GM12878 (cell line): ENCODE measurements around the gene LY9. TPM values are rescaled to one million over a fixed set of nuclear protein-coding genes. Genes with fewer than 3 reads are reported as not detected.

ENCODE experiments used
- ATAC-seq: fragments of 200-7000 bp; cut with Tn5 transposase; 3 replicates; pipeline ENCODE4 v1.9.1; 2020; ENCODE audit warnings: mild to moderate bottlenecking, moderate library complexity
- BruUV-seq: library from RNA; stranded (reverse); fragments of 400-500 nt; replicated peaks from 2 replicates; lab custom pipeline; 2021; lab: Mats Ljungman, UMichigan
- CTCF ChIA-PET: fragments of 300-600 bp; sonication (Branson Sonifier 250); formaldehyde crosslinking; extraction: SDS; loops from one replicate; lab custom pipeline; 2021; ENCODE audit warnings: inconsistent platforms; lab: Yijun Ruan, JAX
- POLR2A ChIA-PET: fragments of 350-600 bp; formaldehyde crosslinking; extraction: SDS; loops from one replicate; lab custom pipeline; 2021; ENCODE audit warnings: inconsistent platforms; lab: Charles Lee
- RAD21 ChIA-PET: fragments of 300-600 bp; sonication (Branson Sonifier 250); formaldehyde crosslinking; loops from one replicate; lab custom pipeline; 2023; ENCODE audit warnings: antibody characterized with exemption; ENCODE audit not compliant: unreplicated experiment; lab: Charles Lee
- SMC1A ChIA-PET: fragments of 300-600 bp; sonication (Branson Sonifier 250); formaldehyde crosslinking; loops from one replicate; lab custom pipeline; 2023; ENCODE audit not compliant: unreplicated experiment, uncharacterized antibody; lab: Charles Lee
- DNase-seq: peaks from one replicate; pipeline ENCODE4 v3.0.0-alpha.2; 2011; ENCODE audit warnings: low read depth, low spot score
- FAIRE-seq: peaks from 3 replicates; lab custom pipeline; 2011; peaks lifted over from hg19 to GRCh38; lab: Jason Lieb, UNC
- H2AFZ ChIP-seq: 2 replicates; pipeline ENCODE4 v1.6.0; 2011; ENCODE audit warnings: low read depth, low read length, control low read depth; ENCODE audit not compliant: control insufficient read depth
- H3K27ac ChIP-seq: 2 replicates; pipeline ENCODE4 v1.5.1; 2011; ENCODE audit warnings: control low read depth; ENCODE audit not compliant: control insufficient read depth, insufficient read depth
- H3K27me3 ChIP-seq, 2 experiments: replicated peaks in 1 of 2; 2 replicates each; pipeline versions ENCODE4 v1.6.0 to v1.6.1; 2011; ENCODE audit warnings: low read length in 1 of 2; ENCODE audit not compliant: control insufficient read depth in 2 of 2, insufficient read depth in 2 of 2
- H3K36me3 ChIP-seq, 2 experiments: 2 replicates each; pipeline ENCODE4 v1.5.1; 2011; ENCODE audit warnings: low read length in 1 of 2; ENCODE audit not compliant: control insufficient read depth in 2 of 2, insufficient read depth in 2 of 2
- H3K4me1 ChIP-seq: 2 replicates; pipeline ENCODE4 v1.6.1; 2011; ENCODE audit warnings: mild to moderate bottlenecking, low read length, moderate library complexity, mixed read lengths; ENCODE audit not compliant: control insufficient read depth, insufficient read depth
- H3K4me2 ChIP-seq: 2 replicates; pipeline ENCODE4 v1.6.0; 2011; ENCODE audit warnings: control low read depth; ENCODE audit not compliant: control insufficient read depth, insufficient read depth
- H3K4me3 ChIP-seq: fragments of 200-600 bp; sonication (generic); 2 replicates; pipeline ENCODE4 v1.5.1; 2016
- H3K79me2 ChIP-seq: 2 replicates; pipeline ENCODE4 v1.6.0; 2011; ENCODE audit warnings: low read length; ENCODE audit not compliant: control insufficient read depth, insufficient read depth
- H3K9ac ChIP-seq: 2 replicates; pipeline ENCODE4 v1.8.0; 2011; ENCODE audit warnings: low read length, control low read depth, mixed read lengths; ENCODE audit not compliant: control insufficient read depth, insufficient read depth
- H3K9me3 ChIP-seq: replicated peaks from 3 replicates; pipeline ENCODE4 v1.5.1; 2011; ENCODE audit warnings: mild to moderate bottlenecking, low read length; ENCODE audit not compliant: control insufficient read depth, insufficient read depth
- H4K20me1 ChIP-seq: 2 replicates; pipeline ENCODE4 v1.6.0; 2011; ENCODE audit not compliant: control insufficient read depth, insufficient read depth
- BRCA1 ChIP-seq: IDR thresholded peaks from 2 replicates; pipeline ENCODE4 v1.6.1; 2011; ENCODE audit warnings: low read depth, low read length, improper control_type of control experiment
- CHD4 ChIP-seq: fragments of 200-600 bp; sonication (generic); IDR thresholded peaks from 2 replicates; pipeline ENCODE4 v1.6.1; 2016; ENCODE audit warnings: mild to moderate bottlenecking
- ELK1 ChIP-seq: IDR thresholded peaks from 2 replicates; pipeline ENCODE4 v1.6.1; 2012; ENCODE audit warnings: low read depth, low read length, improper control_type of control experiment
- ETV6 ChIP-seq, 2 experiments: fragments of 450-650 bp in 1 of 2; IDR thresholded peaks in 1 of 2; conservative IDR thresholded peaks in 1 of 2; 2 replicates each; pipeline ENCODE4 v1.6.1; 2014; ENCODE audit warnings: antibody characterized with exemption in 1 of 2, borderline replicate concordance in 1 of 2, low read depth in 1 of 2, mild to moderate bottlenecking in 1 of 2, moderate library complexity in 1 of 2
- HDAC6 ChIP-seq: fragments of 200-600 bp; sonication (generic); IDR thresholded peaks from one replicate; pipeline ENCODE4 v1.8.0; 2017; ENCODE audit warnings: antibody characterized with exemption; ENCODE audit not compliant: unreplicated experiment
- IRF4 ChIP-seq: IDR thresholded peaks from 2 replicates; pipeline ENCODE4 v1.6.1; 2011; ENCODE audit warnings: low read depth, low read length
- MXI1 ChIP-seq: fragments of 150-350 bp; IDR thresholded peaks from 2 replicates; pipeline ENCODE4 v1.6.1; 2011; ENCODE audit warnings: low read depth, mild to moderate bottlenecking, inconsistent platforms, low read length, improper control_type of control experiment
- NFYB ChIP-seq: IDR thresholded peaks from 2 replicates; pipeline ENCODE4 v1.6.1; 2011; ENCODE audit warnings: low read depth, mild to moderate bottlenecking, low read length, improper control_type of control experiment, moderate library complexity; ENCODE audit not compliant: insufficient read depth
- POLR2AphosphoS2 ChIP-seq: IDR thresholded peaks from 2 replicates; pipeline ENCODE4 v1.6.1; 2011; ENCODE audit warnings: low read depth, mild to moderate bottlenecking, low read length, improper control_type of control experiment, moderate library complexity
- SIX5 ChIP-seq: IDR thresholded peaks from 2 replicates; pipeline ENCODE4 v1.6.1; 2011; ENCODE audit warnings: mild to moderate bottlenecking, low read depth, low read length, moderate library complexity; ENCODE audit not compliant: severe bottlenecking
- STAT3 ChIP-seq: IDR thresholded peaks from 2 replicates; pipeline ENCODE4 v1.6.1; 2011; ENCODE audit warnings: low read depth, low read length, improper control_type of control experiment
- TCF12 ChIP-seq: IDR thresholded peaks from 2 replicates; pipeline ENCODE4 v1.6.1; 2011; ENCODE audit warnings: low read depth, mild to moderate bottlenecking, low read length
- WGBS: methylation state at CpG from one replicate; pipeline ENCODE4 v1.1.6; 2016; ENCODE audit warnings: low lambda C conversion rate; ENCODE audit not compliant: insufficient replicate concordance, insufficient coverage; ENCODE audit errors: missing lambda C conversion rate; 5-methylcytosine and 5-hydroxymethylcytosine counted together
- in situ Hi-C: fragments of 300-500 bp; cut with MboI; formaldehyde crosslinking; loops from 9 replicates; pipeline ENCODE4 v1.14.3; 2018; ENCODE audit warnings: mixed read lengths
- intact Hi-C: fragments of 100-400 bp; cut with micrococcal nuclease; formaldehyde crosslinking; loops from one replicate; pipeline ENCODE4 v1.14.2; 2022; ENCODE audit not compliant: unreplicated experiment
- polyA plus RNA-seq, 11 experiments: library from polyadenylated mRNA; depleted of rRNA in 4 of 11; unstranded in 6 of 11; stranded (reverse) in 5 of 11; fragments of >200 nt; fragmentation: Nextera tagmentation in 4 of 11; fragmentation: Illumina TruSeq in 1 of 11; extraction: Ambion mirVana in 4 of 11; extraction: Trizol in 1 of 11; gene quantifications; 1 replicate in 1 of 11; 2 replicates in 10 of 11; pipeline versions ENCODE4 v1.2.1 to v1.2.3, GENCODE V29; 2011 to 2016; ENCODE audit warnings: inconsistent platforms in 2 of 11, missing spikeins in 2 of 11, low read depth in 1 of 11
- total RNA-seq, 4 experiments: library from RNA; depleted of rRNA in 3 of 4; stranded (reverse); fragments of >200 nt in 3 of 4; fragmentation: Illumina TruSeq in 1 of 4; extraction: Trizol in 1 of 4; gene quantifications; 2 replicates each; pipeline versions ENCODE4 v1.2.1 to v1.2.3, GENCODE V29; 2013 to 2021
- TF ChIP-seq, protein P1 (sequence below): IDR thresholded peaks from 2 replicates; pipeline ENCODE4 v1.6.1; 2012; ENCODE audit warnings: improper control_type of control experiment, low read depth, low read length; ENCODE audit not compliant: insufficient replicate concordance
- TF ChIP-seq, protein P2 (sequence below): IDR thresholded peaks from 2 replicates; pipeline ENCODE4 v1.6.1; 2011; ENCODE audit warnings: low read depth, low read length, improper control_type of control experiment, borderline replicate concordance

The LY9 gene
- total and polyA plus RNA-seq, 10 of the 15 experiments (the other 5 are each of a cell fraction or from before 2014, with no cell fraction given), result 2.7 to 12.5 (median 9.0) TPM

DNA sequence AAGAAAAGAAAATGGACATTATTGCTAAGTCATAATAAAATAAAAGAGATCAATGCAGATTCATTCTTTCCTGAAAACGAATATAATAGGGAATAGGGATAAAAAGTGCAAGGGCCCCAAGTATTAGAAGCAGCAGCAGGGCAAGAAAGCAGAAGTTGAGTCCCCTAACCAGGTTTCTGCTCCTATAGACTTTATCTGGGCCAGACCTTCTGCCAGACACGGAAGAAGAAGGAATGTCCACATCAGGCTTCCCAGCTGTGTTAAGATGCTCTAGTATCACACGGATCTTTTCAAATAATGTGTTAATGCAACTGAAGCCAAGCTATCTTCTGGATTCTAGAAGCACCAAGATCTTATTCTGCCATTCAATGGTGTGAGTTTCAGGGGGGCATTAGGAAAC lies 39.8 kb downstream of the LY9 start:
- no peak for FAIRE-seq
- H3K4me1 ChIP-seq, result peaks cover 28% of the 10 kb centered on the region
- H3K27me3 ChIP-seq, result no peaks in the 10 kb centered on the region
- CTCF ChIA-PET, result interaction anchor here (0.6 to 8.2 kb wide), 42 partner anchors 8 to 303 kb away, joined by 3 to 349 read pairs (median 7); partner anchors contain the start of genes CD244, ITLN1, ITLN2 and KLHDC9
- H3K27ac ChIP-seq, result no peak overlapping the region
- no peaks in the 10 kb centered on the region for H3K36me3 ChIP-seq
- no peak overlapping the region for H2AFZ ChIP-seq
- no peaks in the 10 kb centered on the region for H4K20me1 ChIP-seq
- H3K9ac ChIP-seq, result no peak overlapping the region
- in situ Hi-C loops (loop anchor here (5.0 kb wide), 1 partner anchor 117 kb away; the partner anchor contains the start of gene ITLN2), intact Hi-C loops (loop anchor here (1.0 kb wide), 3 partner anchors 42 to 155 kb away; no protein-coding TSS in a partner anchor)
- no peak overlapping the region for H3K4me3 ChIP-seq
- no peak for ATAC-seq
- H3K79me2 ChIP-seq, result no peaks in the 10 kb centered on the region
- 72% methylated on average over 3 of the region's 3 CpGs for WGBS
- TF ChIP-seq HDAC6, result no peak
- TF ChIP-seq MXI1, result no peak
- TF ChIP-seq, protein P1, sequence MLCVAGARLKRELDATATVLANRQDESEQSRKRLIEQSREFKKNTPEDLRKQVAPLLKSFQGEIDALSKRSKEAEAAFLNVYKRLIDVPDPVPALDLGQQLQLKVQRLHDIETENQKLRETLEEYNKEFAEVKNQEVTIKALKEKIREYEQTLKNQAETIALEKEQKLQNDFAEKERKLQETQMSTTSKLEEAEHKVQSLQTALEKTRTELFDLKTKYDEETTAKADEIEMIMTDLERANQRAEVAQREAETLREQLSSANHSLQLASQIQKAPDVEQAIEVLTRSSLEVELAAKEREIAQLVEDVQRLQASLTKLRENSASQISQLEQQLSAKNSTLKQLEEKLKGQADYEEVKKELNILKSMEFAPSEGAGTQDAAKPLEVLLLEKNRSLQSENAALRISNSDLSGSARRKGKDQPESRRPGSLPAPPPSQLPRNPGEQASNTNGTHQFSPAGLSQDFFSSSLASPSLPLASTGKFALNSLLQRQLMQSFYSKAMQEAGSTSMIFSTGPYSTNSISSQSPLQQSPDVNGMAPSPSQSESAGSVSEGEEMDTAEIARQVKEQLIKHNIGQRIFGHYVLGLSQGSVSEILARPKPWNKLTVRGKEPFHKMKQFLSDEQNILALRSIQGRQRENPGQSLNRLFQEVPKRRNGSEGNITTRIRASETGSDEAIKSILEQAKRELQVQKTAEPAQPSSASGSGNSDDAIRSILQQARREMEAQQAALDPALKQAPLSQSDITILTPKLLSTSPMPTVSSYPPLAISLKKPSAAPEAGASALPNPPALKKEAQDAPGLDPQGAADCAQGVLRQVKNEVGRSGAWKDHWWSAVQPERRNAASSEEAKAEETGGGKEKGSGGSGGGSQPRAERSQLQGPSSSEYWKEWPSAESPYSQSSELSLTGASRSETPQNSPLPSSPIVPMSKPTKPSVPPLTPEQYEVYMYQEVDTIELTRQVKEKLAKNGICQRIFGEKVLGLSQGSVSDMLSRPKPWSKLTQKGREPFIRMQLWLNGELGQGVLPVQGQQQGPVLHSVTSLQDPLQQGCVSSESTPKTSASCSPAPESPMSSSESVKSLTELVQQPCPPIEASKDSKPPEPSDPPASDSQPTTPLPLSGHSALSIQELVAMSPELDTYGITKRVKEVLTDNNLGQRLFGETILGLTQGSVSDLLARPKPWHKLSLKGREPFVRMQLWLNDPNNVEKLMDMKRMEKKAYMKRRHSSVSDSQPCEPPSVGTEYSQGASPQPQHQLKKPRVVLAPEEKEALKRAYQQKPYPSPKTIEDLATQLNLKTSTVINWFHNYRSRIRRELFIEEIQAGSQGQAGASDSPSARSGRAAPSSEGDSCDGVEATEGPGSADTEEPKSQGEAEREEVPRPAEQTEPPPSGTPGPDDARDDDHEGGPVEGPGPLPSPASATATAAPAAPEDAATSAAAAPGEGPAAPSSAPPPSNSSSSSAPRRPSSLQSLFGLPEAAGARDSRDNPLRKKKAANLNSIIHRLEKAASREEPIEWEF, result no peak
- no peak for TF ChIP-seq SIX5
- no peak for TF ChIP-seq TCF12
- TF ChIP-seq ETV6 (conservative IDR thresholded peaks at IDR 0.05 in 1 of 2, IDR thresholded peaks at IDR 0.05 in 1 of 2; ENCODE audit: borderline replicate concordance in 1 of 2, low read depth in 1 of 2), result no peak
- no peak for TF ChIP-seq CHD4
- no peak for TF ChIP-seq POLR2AphosphoS2
- no peak for TF ChIP-seq NFYB
- TF ChIP-seq IRF4, result no peak
- TF ChIP-seq STAT3, result no peak
- no peak for TF ChIP-seq BRCA1
- no peak for TF ChIP-seq ELK1
- TF ChIP-seq, protein P2, sequence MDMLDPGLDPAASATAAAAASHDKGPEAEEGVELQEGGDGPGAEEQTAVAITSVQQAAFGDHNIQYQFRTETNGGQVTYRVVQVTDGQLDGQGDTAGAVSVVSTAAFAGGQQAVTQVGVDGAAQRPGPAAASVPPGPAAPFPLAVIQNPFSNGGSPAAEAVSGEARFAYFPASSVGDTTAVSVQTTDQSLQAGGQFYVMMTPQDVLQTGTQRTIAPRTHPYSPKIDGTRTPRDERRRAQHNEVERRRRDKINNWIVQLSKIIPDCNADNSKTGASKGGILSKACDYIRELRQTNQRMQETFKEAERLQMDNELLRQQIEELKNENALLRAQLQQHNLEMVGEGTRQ, result no peak
- RAD21 ChIA-PET, result interaction anchor here (0.7 to 10.9 kb wide), 22 partner anchors 11 to 233 kb away, joined by 3 to 193 read pairs (median 5); partner anchors contain the start of genes CD244, ITLN2 and LY9
- H3K9me3 ChIP-seq, result no peaks in the 10 kb centered on the region
- BruUV-seq, result no TSS peak
- H3K4me2 ChIP-seq, result no peak overlapping the region
- SMC1A ChIA-PET, result interaction anchor here (0.8 to 13.0 kb wide), 33 partner anchors 10 to 301 kb away, joined by 3 to 229 read pairs (median 7); partner anchors contain the start of genes CD244, ITLN1, ITLN2 and LY9
- no peak for DNase-seq
- POLR2A ChIA-PET, result interaction anchor here (0.5 to 2.1 kb wide), 4 partner anchors 60 to 234 kb away, joined by 4 to 7 read pairs (median 6); partner anchors contain the start of genes ARHGAP30 and ITLN2
